GM06990 (cell line): Measurements from ENCODE around the gene GASK1B.

Experiments used
- DNase-seq: peaks from one replicate; pipeline ENCODE4 v3.0.0-alpha.2; 2011; ENCODE audit not compliant: insufficient read length; ENCODE audit errors: extremely low read depth
- H3K27me3 ChIP-seq: replicated peaks from 2 replicates; pipeline ENCODE4 v1.6.0; 2011; ENCODE audit warnings: low read length; ENCODE audit not compliant: control insufficient read depth, insufficient read depth
- H3K36me3 ChIP-seq: 2 replicates; pipeline ENCODE4 v1.5.1; 2011; ENCODE audit warnings: low read length; ENCODE audit not compliant: control insufficient read depth, insufficient read depth
- H3K4me3 ChIP-seq: replicated peaks from 2 replicates; pipeline ENCODE4 v1.5.1; 2011; ENCODE audit warnings: low read depth, mild to moderate bottlenecking, control low read depth, low read length
- TF ChIP-seq, protein P1 (sequence below): IDR thresholded peaks from 2 replicates; pipeline ENCODE4 v1.5.1; 2011; ENCODE audit warnings: low read length, control low read depth, mild to moderate bottlenecking, inconsistent platforms; ENCODE audit not compliant: insufficient read depth, poor library complexity, severe bottlenecking

GASK1B gene

GRCh38 chr4:158134222-158134621 is 38.6 kb downstream of the GASK1B start:
- Histone ChIP-seq H3K27me3 (no peaks in the 10 kb centered on the region), H3K4me3 (no peak overlapping the region), H3K36me3 (no peaks in the 10 kb centered on the region)
- TF ChIP-seq, protein P1, sequence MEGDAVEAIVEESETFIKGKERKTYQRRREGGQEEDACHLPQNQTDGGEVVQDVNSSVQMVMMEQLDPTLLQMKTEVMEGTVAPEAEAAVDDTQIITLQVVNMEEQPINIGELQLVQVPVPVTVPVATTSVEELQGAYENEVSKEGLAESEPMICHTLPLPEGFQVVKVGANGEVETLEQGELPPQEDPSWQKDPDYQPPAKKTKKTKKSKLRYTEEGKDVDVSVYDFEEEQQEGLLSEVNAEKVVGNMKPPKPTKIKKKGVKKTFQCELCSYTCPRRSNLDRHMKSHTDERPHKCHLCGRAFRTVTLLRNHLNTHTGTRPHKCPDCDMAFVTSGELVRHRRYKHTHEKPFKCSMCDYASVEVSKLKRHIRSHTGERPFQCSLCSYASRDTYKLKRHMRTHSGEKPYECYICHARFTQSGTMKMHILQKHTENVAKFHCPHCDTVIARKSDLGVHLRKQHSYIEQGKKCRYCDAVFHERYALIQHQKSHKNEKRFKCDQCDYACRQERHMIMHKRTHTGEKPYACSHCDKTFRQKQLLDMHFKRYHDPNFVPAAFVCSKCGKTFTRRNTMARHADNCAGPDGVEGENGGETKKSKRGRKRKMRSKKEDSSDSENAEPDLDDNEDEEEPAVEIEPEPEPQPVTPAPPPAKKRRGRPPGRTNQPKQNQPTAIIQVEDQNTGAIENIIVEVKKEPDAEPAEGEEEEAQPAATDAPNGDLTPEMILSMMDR: no peak
- DNase-seq: no peak

- DNase-seq: no peak
- TF ChIP-seq, protein P1: no peak
- no peaks in the 10 kb centered on the region for H3K27me3 ChIP-seq
- H3K36me3 ChIP-seq: no peaks in the 10 kb centered on the region
- H3K4me3 ChIP-seq: no peak overlapping the region
Measured at GRCh38 chr4:158133551-158133950, 39.3 kb downstream of the GASK1B start.

GRCh38 chr4:158131027-158131426 is 41.8 kb downstream of the GASK1B start:
- H3K36me3 ChIP-seq: no peaks in the 10 kb centered on the region
- DNase-seq: no peak
- no peaks in the 10 kb centered on the region for H3K27me3 ChIP-seq
- TF ChIP-seq, protein P1: no peak
- H3K4me3 ChIP-seq: no peak overlapping the region

GRCh38 chr4:158130204-158130603 is 42.6 kb downstream of the GASK1B start:
- DNase-seq: no peak

GRCh38 chr4:158129694-158130093 is 43.1 kb downstream of the GASK1B start:
- DNase-seq: no peak
- TF ChIP-seq, protein P1: no peak
- H3K27me3 ChIP-seq: no peaks in the 10 kb centered on the region
- H3K36me3 ChIP-seq: no peaks in the 10 kb centered on the region
- no peak overlapping the region for H3K4me3 ChIP-seq

More at GRCh38 chr4:158130204-158130603, 42.6 kb downstream of the GASK1B start:
- no peak overlapping the region for H3K4me3 ChIP-seq
- no peaks in the 10 kb centered on the region for H3K27me3 ChIP-seq
- no peaks in the 10 kb centered on the region for H3K36me3 ChIP-seq
- TF ChIP-seq, protein P1: no peak

GRCh38 chr4:158128540-158128939 is 44.3 kb downstream of the GASK1B start:
- DNase-seq: no peak
- H3K4me3 ChIP-seq: no peak overlapping the region
- TF ChIP-seq, protein P1: no peak

More at GRCh38 chr4:158128540-158128939, 44.3 kb downstream of the GASK1B start:
- no peaks in the 10 kb centered on the region for H3K36me3 ChIP-seq
- H3K27me3 ChIP-seq: no peaks in the 10 kb centered on the region
